ENCODE results near the gene PIEZO1. TPM values are rescaled to one million over a fixed set of nuclear protein-coding genes. Genes with fewer than 3 reads are reported as not detected.

Gene PIEZO1
- total and polyA plus RNA-seq, 9 of the 15 experiments (the other 6 are each of a cell fraction or from before 2014, with no cell fraction given): 3.6 to 432 (median 131) TPM

GRCh38 chr16:88798772-88799455, 13.9 kb upstream of the PIEZO1 start:
- H3K79me2 ChIP-seq (ENCODE audit: control insufficient read depth, insufficient read depth, low read length): peaks cover 36% of the 10 kb centered on the region
- ATAC-seq (peak; percentile 45), DNase-seq (ENCODE audit: extremely low read depth in 1 of 4, low spot score in 3 of 4) (peak in 2 of 4 experiments; percentile 15 to 64), FAIRE-seq (peak; percentile 55)
- H3K27ac ChIP-seq (ENCODE audit: extremely low read depth, low read depth, low read length): peak overlapping the region; percentile 92; the same call in 1 of the 3 replicates
- H4K20me1 ChIP-seq (replicated peaks; ENCODE audit: control insufficient read depth, insufficient read depth, low read length): no peaks in the 10 kb centered on the region
- no TSS peak for BruUV-seq (replicated peaks)
- ChIA-PET POLR2A (interaction anchor here (2.0 to 3.6 kb wide), 5 partner anchors 12 to 61 kb away, joined by 10 to 50 read pairs (median 12); partner anchors contain the start of genes APRT and PIEZO1), CTCF (ENCODE audit: low intra/inter-chr PET ratio) (no interaction called here)
- H3K9ac ChIP-seq (ENCODE audit: insufficient read depth in 1 of 2, low read depth in 2 of 2, low read length in 2 of 2): no peak overlapping the region
- H3K9me3 ChIP-seq (replicated peaks; ENCODE audit: control insufficient read depth, insufficient read depth, low read depth, low read length): no peaks in the 10 kb centered on the region; the same call in 1 of the 2 replicates
- H3K9me1 ChIP-seq (ENCODE audit: control insufficient read depth, insufficient read depth, low read length): no peaks in the 10 kb centered on the region
- H3K27me3 ChIP-seq (ENCODE audit: control insufficient read depth in 2 of 2, insufficient read depth in 2 of 2, low read length in 2 of 2): no peaks in the 10 kb centered on the region
- H2AFZ ChIP-seq (ENCODE audit: low read depth, low read length): no peak overlapping the region
- in situ Hi-C loops (cut with MboI) (no loop called here), intact Hi-C loops (cut with micrococcal nuclease) (no loop called here)
- peaks cover 3% of the 10 kb centered on the region; the same call in 2 of the 3 replicates for H3K36me3 ChIP-seq (ENCODE audit: control insufficient read depth, insufficient read depth, low read length)
- H3K4me2 ChIP-seq (ENCODE audit: insufficient read depth, low read length): peak overlapping the region; percentile 77; the same call in 1 of the 2 replicates
- peaks cover 29 to 41% of the 10 kb centered on the region in 2 experiments for H3K4me1 ChIP-seq (replicated peaks in 1 of 2; ENCODE audit: control insufficient read depth in 2 of 2, insufficient read depth in 2 of 2, low read length in 2 of 2)
- H3K4me3 ChIP-seq: no peak overlapping the region
- TF ChIP-seq XRCC5 (IDR thresholded peaks at IDR 0.05; ENCODE audit: low read depth, low read length) (no peak), E2F3 (CRISPR knock-in tag; IDR thresholded peaks at IDR 0.05) (no peak), FOS (IDR thresholded peaks at IDR 0.05; ENCODE audit: extremely low read depth, insufficient read length) (peak; percentile 46), ZNF175 (CRISPR knock-in tag; IDR thresholded peaks at IDR 0.05; ENCODE audit: low read depth) (no peak), RBM25 (IDR thresholded peaks at IDR 0.05; ENCODE audit: low read depth, low read length, severe bottlenecking) (peak; percentile 36), ZNF12 (CRISPR knock-in tag; IDR thresholded peaks at IDR 0.05) (0 out of 2 replicates have a peak, but pooled peaks have one; percentile 16), HES1 (IDR thresholded peaks at IDR 0.05; ENCODE audit: low read depth) (no peak), CBX3 (IDR thresholded peaks at IDR 0.05; ENCODE audit: borderline replicate concordance in 1 of 2, low read length in 2 of 2) (peak in 1 of 2 experiments; percentile 75; a peak in 1 of 3 replicates), NFYB (IDR thresholded peaks at IDR 0.05; ENCODE audit: extremely low read depth, insufficient read length) (peak; percentile 77), E4F1 (CRISPR knock-in tag; IDR thresholded peaks at IDR 0.05; ENCODE audit: borderline replicate concordance) (no peak), ZNF384 (IDR thresholded peaks at IDR 0.05; ENCODE audit: low read depth, low read length) (no peak), SMC3 (conservative IDR thresholded peaks at IDR 0.05; ENCODE audit: insufficient read depth, low read depth, low read length) (no peak), ZNF445 (CRISPR knock-in tag; IDR thresholded peaks at IDR 0.05; ENCODE audit: low read depth) (no peak), BACH1 (tag; IDR thresholded peaks at IDR 0.05) (no peak), ASH1L (IDR thresholded peaks at IDR 0.05; ENCODE audit: borderline replicate concordance, low read depth, partially characterized antibody) (peak; percentile 73)
- TF ChIP-seq, protein P1, sequence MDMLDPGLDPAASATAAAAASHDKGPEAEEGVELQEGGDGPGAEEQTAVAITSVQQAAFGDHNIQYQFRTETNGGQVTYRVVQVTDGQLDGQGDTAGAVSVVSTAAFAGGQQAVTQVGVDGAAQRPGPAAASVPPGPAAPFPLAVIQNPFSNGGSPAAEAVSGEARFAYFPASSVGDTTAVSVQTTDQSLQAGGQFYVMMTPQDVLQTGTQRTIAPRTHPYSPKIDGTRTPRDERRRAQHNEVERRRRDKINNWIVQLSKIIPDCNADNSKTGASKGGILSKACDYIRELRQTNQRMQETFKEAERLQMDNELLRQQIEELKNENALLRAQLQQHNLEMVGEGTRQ (CRISPR knock-in tag; IDR thresholded peaks at IDR 0.05): no peak
